Brain pericyte (primary cell): Measurements from ENCODE around the gene HGS.

Source experiments
- DNase-seq: peaks from one replicate; pipeline ENCODE4 v3.0.0-alpha.2; 2012; ENCODE audit warnings: low read depth, low spot score

Gene HGS

GRCh38 chr17:81741049-81741593 lies 57.3 kb downstream of the HGS start:
- no peak for DNase-seq

- DNase-seq, result no peak
Measured at GRCh38 chr17:81741594-81742452, 58.0 kb downstream of the HGS start.
